Effector memory CD4-positive, alpha-beta T cell (primary cell): ENCODE results near the gene DDTL.
A peak's percentile ranks its signal among the peaks of the same experiment; 100 is the strongest.
"Not testable (repeated sequence)": the region's sequence is repeated elsewhere in the genome, so short reads cannot be mapped to it uniquely, and the experiment has no call there.

ENCODE experiments used
- DNase-seq, 3 donors: peaks; one replicate each; pipeline ENCODE4 v3.0.0-alpha.2; 2020
- H3K27ac ChIP-seq: 2 replicates; pipeline ENCODE4 v1.7.0; 2013; ENCODE audit warnings: mild to moderate bottlenecking, low read length, moderate library complexity; ENCODE audit not compliant: insufficient read depth, poor library complexity, severe bottlenecking
- H3K27me3 ChIP-seq: replicated peaks from 2 replicates; pipeline ENCODE4 v1.7.0; 2013; ENCODE audit warnings: mild to moderate bottlenecking, low read length; ENCODE audit not compliant: insufficient read depth, control insufficient read depth, poor library complexity, severe bottlenecking
- H3K36me3 ChIP-seq: 2 replicates; pipeline ENCODE4 v1.7.0; 2013; ENCODE audit warnings: mild to moderate bottlenecking, low read length, moderate library complexity; ENCODE audit not compliant: control insufficient read depth, insufficient read depth
- H3K4me1 ChIP-seq: 2 replicates; pipeline ENCODE4 v1.7.0; 2013; ENCODE audit warnings: low read length, mild to moderate bottlenecking; ENCODE audit not compliant: control insufficient read depth, insufficient read depth, poor library complexity, severe bottlenecking
- H3K4me3 ChIP-seq: 2 replicates; pipeline ENCODE4 v1.7.0; 2013; ENCODE audit warnings: low read length, low read depth, mild to moderate bottlenecking; ENCODE audit not compliant: insufficient read depth, poor library complexity, severe bottlenecking
- H3K9me3 ChIP-seq: 2 replicates; pipeline ENCODE4 v1.7.0; 2013; ENCODE audit warnings: mild to moderate bottlenecking, low read length, moderate library complexity; ENCODE audit not compliant: control insufficient read depth

DDTL gene

GRCh38 chr22:23949764-23950163 is 16.9 kb upstream of the DDTL start:
- H3K4me1 ChIP-seq, H3K4me3 ChIP-seq, H3K27ac ChIP-seq, H3K36me3 ChIP-seq, H3K9me3 ChIP-seq, H3K27me3 ChIP-seq, DNase-seq: not testable (repeated sequence)

GRCh38 chr22:23951383-23951782 is 15.3 kb upstream of the DDTL start:
- H3K4me1 ChIP-seq, DNase-seq, H3K4me3 ChIP-seq, H3K27me3 ChIP-seq, H3K27ac ChIP-seq, H3K9me3 ChIP-seq, H3K36me3 ChIP-seq: not testable (repeated sequence)

GRCh38 chr22:23952794-23953405 is 13.8 kb upstream of the DDTL start:
- H3K27me3 ChIP-seq, H3K27ac ChIP-seq, H3K36me3 ChIP-seq, H3K9me3 ChIP-seq, DNase-seq, H3K4me1 ChIP-seq, H3K4me3 ChIP-seq: not testable (repeated sequence)

GRCh38 chr22:23953485-23953884 is 13.2 kb upstream of the DDTL start:
- DNase-seq, H3K4me1 ChIP-seq, H3K4me3 ChIP-seq, H3K36me3 ChIP-seq, H3K27me3 ChIP-seq, H3K27ac ChIP-seq, H3K9me3 ChIP-seq: not testable (repeated sequence)

GRCh38 chr22:23954193-23954990 is 12.3 kb upstream of the DDTL start:
- H3K27ac ChIP-seq, H3K36me3 ChIP-seq, H3K4me1 ChIP-seq, H3K9me3 ChIP-seq, H3K4me3 ChIP-seq, DNase-seq, H3K27me3 ChIP-seq: not testable (repeated sequence)

- H3K27ac ChIP-seq, H3K4me1 ChIP-seq, H3K36me3 ChIP-seq, H3K4me3 ChIP-seq, DNase-seq, H3K9me3 ChIP-seq, H3K27me3 ChIP-seq: not testable (repeated sequence)
These were observed 11.7 kb upstream of the DDTL start for GRCh38 chr22:23954991-23955305.

GRCh38 chr22:23955886-23956285 is 10.8 kb upstream of the DDTL start:
- not testable (repeated sequence) for DNase-seq, H3K27ac ChIP-seq, H3K4me1 ChIP-seq, H3K27me3 ChIP-seq, H3K9me3 ChIP-seq, H3K36me3 ChIP-seq, H3K4me3 ChIP-seq

GRCh38 chr22:23956301-23956900 is 10.3 kb upstream of the DDTL start:
- DNase-seq, result peak; percentile 60 to 64 (median 61)
- not testable (repeated sequence) for H3K9me3 ChIP-seq, H3K4me3 ChIP-seq, H3K4me1 ChIP-seq, H3K27me3 ChIP-seq, H3K36me3 ChIP-seq, H3K27ac ChIP-seq

- not testable (repeated sequence) for H3K4me1 ChIP-seq, H3K9me3 ChIP-seq, H3K27me3 ChIP-seq, H3K36me3 ChIP-seq, DNase-seq, H3K27ac ChIP-seq, H3K4me3 ChIP-seq
These were observed 5.5 kb upstream of the DDTL start, which contains the start of gene GSTT2B for GRCh38 chr22:23961084-23961771. GSTT2B (minus strand) TSS chr22:23961195; CDS start chr22:23961131, 64 bp downstream.

GRCh38 chr22:23966094-23966493 is 594 bp upstream of the DDTL start:
- H3K9me3 ChIP-seq, H3K4me1 ChIP-seq, DNase-seq, H3K27ac ChIP-seq, H3K4me3 ChIP-seq, H3K27me3 ChIP-seq: not testable (repeated sequence)
- peaks cover 20% of the 10 kb centered on the region for H3K36me3 ChIP-seq
